Caco-2 (cell line): Measurements from ENCODE around the gene UHRF1. TPM values are rescaled to one million over a fixed set of nuclear protein-coding genes. Genes with fewer than 3 reads are reported as not detected.
A peak's percentile ranks its signal among the peaks of the same experiment; 100 is the strongest.

Source experiments
- BruUV-seq: library from RNA; stranded (reverse); fragments of 400-500 nt; replicated peaks from 2 replicates; lab custom pipeline; 2021; lab: Mats Ljungman, UMichigan
- CTCF ChIA-PET: fragments of 300-600 bp; sonication (Branson Sonifier 250); formaldehyde crosslinking; loops from one replicate; lab custom pipeline; 2022; ENCODE audit warnings: antibody characterized with exemption; lab: Charles Lee
- POLR2A ChIA-PET: fragments of 300-600 bp; sonication (Branson Sonifier 250); formaldehyde crosslinking; loops from one replicate; lab custom pipeline; 2022; ENCODE audit warnings: antibody characterized with exemption; lab: Charles Lee
- DNase-seq, 2 experiments: peaks; one replicate each; pipeline versions ENCODE4 v3.0.0 to v3.0.0-alpha.2; 2020 to 2022
- H3K27me3 ChIP-seq: replicated peaks from 2 replicates; pipeline ENCODE4 v1.6.0; 2011; ENCODE audit warnings: low read length; ENCODE audit not compliant: control insufficient read depth, insufficient read depth
- H3K36me3 ChIP-seq: 2 replicates; pipeline ENCODE4 v1.5.1; 2011; ENCODE audit warnings: low read length; ENCODE audit not compliant: control insufficient read depth, insufficient read depth
- H3K4me1 ChIP-seq: fragments of 250-450 bp; sonication (Bioruptor Pico); 2 replicates; pipeline ENCODE4 v1.5.1; 2020; ENCODE audit warnings: mild to moderate bottlenecking
- H3K4me3 ChIP-seq: 2 replicates; pipeline ENCODE4 v1.5.1; 2011; ENCODE audit warnings: low read depth, mild to moderate bottlenecking, control low read depth, low read length
- H3K9me3 ChIP-seq: fragments of 250-450 bp; sonication (Bioruptor Pico); 2 replicates; pipeline ENCODE4 v1.5.1; 2020; ENCODE audit warnings: mild to moderate bottlenecking, moderate library complexity
- H3K27ac Mint-ChIP-seq: one replicate; pipeline ENCODE4 v1.8.0; 2022; ENCODE audit warnings: mixed read lengths; ENCODE audit not compliant: unreplicated experiment
- H3K27me3 Mint-ChIP-seq: one replicate; pipeline ENCODE4 v1.8.0; 2022; ENCODE audit warnings: mixed read lengths; ENCODE audit not compliant: insufficient read depth, unreplicated experiment
- H3K36me3 Mint-ChIP-seq: one replicate; pipeline ENCODE4 v1.8.0; 2022; ENCODE audit warnings: mild to moderate bottlenecking, mixed read lengths; ENCODE audit not compliant: insufficient read depth, unreplicated experiment
- H3K4me1 Mint-ChIP-seq: one replicate; pipeline ENCODE4 v1.8.0; 2022; ENCODE audit warnings: low read depth, mixed read lengths; ENCODE audit not compliant: unreplicated experiment
- H3K4me3 Mint-ChIP-seq: one replicate; pipeline ENCODE4 v1.8.0; 2022; ENCODE audit warnings: mild to moderate bottlenecking, moderate library complexity, mixed read lengths; ENCODE audit not compliant: unreplicated experiment
- H3K9me3 Mint-ChIP-seq: one replicate; pipeline ENCODE4 v1.8.0; 2022; ENCODE audit warnings: mixed read lengths; ENCODE audit not compliant: unreplicated experiment
- intact Hi-C: fragments of 100-400 bp; cut with micrococcal nuclease; formaldehyde crosslinking; loops from one replicate; pipeline ENCODE4 v1.10.0; 2022; ENCODE audit not compliant: unreplicated experiment
- total RNA-seq: library from RNA; stranded (reverse); gene quantifications from 2 replicates; pipeline ENCODE4 v1.2.3, GENCODE V29; 2022
- TF ChIP-seq, protein P1 (sequence below), 2 experiments: fragments of 200-600 bp in 1 of 2; IDR thresholded peaks; 1 replicate in 1 of 2; 2 replicates in 1 of 2; pipeline versions ENCODE4 v1.5.1 to v1.8.0; 2011 to 2022; ENCODE audit warnings: antibody characterized with exemption in 1 of 2, control low read depth in 1 of 2, inconsistent platforms in 1 of 2, low read depth in 1 of 2, low read length in 1 of 2, mild to moderate bottlenecking in 1 of 2, moderate library complexity in 1 of 2; ENCODE audit not compliant: insufficient read depth in 1 of 2, severe bottlenecking in 1 of 2, unreplicated experiment in 1 of 2

UHRF1 gene
- total RNA-seq, 1 experiment from 2014 or later = 54.6 TPM

DNA sequence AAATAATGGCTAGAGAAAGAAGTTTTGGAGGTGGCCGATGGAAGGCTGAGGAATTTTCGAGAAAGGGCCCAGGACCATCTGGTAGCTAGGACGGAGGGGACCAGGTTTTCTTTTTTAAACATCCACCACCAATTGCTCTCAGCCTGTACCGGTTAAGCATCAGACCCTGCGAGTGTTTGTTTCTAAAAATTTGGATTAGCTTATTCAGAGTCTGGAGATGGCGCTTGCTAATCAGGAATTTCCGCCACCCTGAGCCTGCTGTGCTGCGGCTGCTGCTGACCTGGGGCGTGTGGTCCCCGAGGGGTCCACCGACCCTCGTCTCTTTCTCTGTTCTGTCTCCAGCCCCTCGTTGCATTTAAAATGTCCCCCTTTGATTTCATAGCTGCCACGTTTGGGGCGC lies 2.0 kb downstream of the UHRF1 start:
- TF ChIP-seq, protein P1, sequence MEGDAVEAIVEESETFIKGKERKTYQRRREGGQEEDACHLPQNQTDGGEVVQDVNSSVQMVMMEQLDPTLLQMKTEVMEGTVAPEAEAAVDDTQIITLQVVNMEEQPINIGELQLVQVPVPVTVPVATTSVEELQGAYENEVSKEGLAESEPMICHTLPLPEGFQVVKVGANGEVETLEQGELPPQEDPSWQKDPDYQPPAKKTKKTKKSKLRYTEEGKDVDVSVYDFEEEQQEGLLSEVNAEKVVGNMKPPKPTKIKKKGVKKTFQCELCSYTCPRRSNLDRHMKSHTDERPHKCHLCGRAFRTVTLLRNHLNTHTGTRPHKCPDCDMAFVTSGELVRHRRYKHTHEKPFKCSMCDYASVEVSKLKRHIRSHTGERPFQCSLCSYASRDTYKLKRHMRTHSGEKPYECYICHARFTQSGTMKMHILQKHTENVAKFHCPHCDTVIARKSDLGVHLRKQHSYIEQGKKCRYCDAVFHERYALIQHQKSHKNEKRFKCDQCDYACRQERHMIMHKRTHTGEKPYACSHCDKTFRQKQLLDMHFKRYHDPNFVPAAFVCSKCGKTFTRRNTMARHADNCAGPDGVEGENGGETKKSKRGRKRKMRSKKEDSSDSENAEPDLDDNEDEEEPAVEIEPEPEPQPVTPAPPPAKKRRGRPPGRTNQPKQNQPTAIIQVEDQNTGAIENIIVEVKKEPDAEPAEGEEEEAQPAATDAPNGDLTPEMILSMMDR (IDR thresholded peaks at IDR 0.05; ENCODE audit: insufficient read depth in 1 of 2, low read depth in 1 of 2, low read length in 1 of 2, severe bottlenecking in 1 of 2, unreplicated experiment in 1 of 2) = no peak
- H3K9me3 ChIP-seq = no peaks in the 10 kb centered on the region
- no peaks in the 10 kb centered on the region for H3K27me3 ChIP-seq
- no peaks in the 10 kb centered on the region for H3K27me3 Mint-ChIP-seq
- H3K36me3 Mint-ChIP-seq = peaks cover 45% of the 10 kb centered on the region
- no peaks in the 10 kb centered on the region for H3K36me3 ChIP-seq
- no peak overlapping the region for H3K4me3 ChIP-seq
- no peak overlapping the region for H3K4me3 Mint-ChIP-seq
- POLR2A ChIA-PET = no interaction called here
- H3K4me1 ChIP-seq = peaks cover 20% of the 10 kb centered on the region
- CTCF ChIA-PET = interaction anchor here (1.9 kb wide), 1 partner anchor 102 kb away, joined by 8 read pairs; no protein-coding TSS in a partner anchor
- DNase-seq = no peak
- no peaks in the 10 kb centered on the region for H3K9me3 Mint-ChIP-seq
- BruUV-seq = TSS peak; percentile 27
- H3K4me1 Mint-ChIP-seq = peaks cover 20% of the 10 kb centered on the region
- no peak overlapping the region for H3K27ac Mint-ChIP-seq
- intact Hi-C loops = no loop called here

DNA sequence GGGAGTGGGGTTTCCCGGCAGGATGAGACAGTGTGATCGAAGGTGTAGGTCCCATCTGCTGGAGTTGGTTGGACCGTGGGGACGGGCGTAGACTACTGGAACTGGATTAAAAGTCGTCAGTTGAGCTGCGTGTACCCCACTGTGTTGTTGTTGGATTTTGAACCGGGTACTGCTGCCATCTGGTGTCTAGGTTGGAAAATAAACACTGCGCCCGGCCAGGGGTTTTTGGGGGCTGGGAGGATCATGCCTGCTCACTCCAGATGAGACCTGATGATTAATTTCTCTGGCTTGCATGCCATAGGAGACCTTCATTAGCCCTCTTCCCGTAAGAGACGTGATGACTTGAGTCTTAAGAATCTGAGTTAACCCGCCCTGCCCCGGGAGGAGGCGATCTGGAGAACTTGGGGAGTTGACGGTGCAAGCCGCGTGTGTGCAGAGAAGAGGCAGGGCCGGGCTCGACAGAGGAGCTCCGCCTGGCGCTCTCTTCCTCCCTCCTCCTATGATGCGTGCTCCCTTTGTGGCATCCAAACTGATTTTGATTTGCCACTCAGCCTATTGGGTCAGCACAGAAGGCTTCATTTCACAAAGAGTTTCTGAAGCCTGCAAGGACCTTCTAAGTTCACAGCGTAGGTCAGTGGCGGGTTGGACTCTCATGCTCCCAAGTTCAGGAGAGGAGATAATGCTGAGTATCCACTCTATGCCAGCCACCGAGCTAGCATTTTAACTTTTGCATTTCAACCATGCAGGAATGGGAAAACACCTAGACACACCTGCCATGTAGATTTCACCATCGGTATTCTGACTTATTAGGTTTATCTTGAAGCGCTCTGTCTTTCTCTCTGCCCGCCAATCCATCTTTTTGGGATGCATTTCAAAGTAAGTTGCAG lies 2.7 kb downstream of the UHRF1 start:
- peak in 1 of 2 experiments; percentile 29 for DNase-seq
- no peaks in the 10 kb centered on the region for H3K9me3 Mint-ChIP-seq

More for the DNA sequence above, 2.7 kb downstream of the UHRF1 start:
- no peaks in the 10 kb centered on the region for H3K9me3 ChIP-seq
- intact Hi-C loops = no loop called here
- BruUV-seq = no TSS peak
- Mint-ChIP-seq H3K27me3 (no peaks in the 10 kb centered on the region), H3K4me3 (no peak overlapping the region), H3K36me3 (peaks cover 52% of the 10 kb centered on the region), H3K27ac (no peak overlapping the region), H3K4me1 (peaks cover 20% of the 10 kb centered on the region)
- no peaks in the 10 kb centered on the region; the same call in 1 of the 2 replicates for H3K27me3 ChIP-seq
- POLR2A ChIA-PET = interaction anchor here (0.6 kb wide), 2 partner anchors 95 to 268 kb away, joined by 3 to 7 read pairs; no protein-coding TSS in a partner anchor
- CTCF ChIA-PET = interaction anchor here (1.9 kb wide), 1 partner anchor 102 kb away, joined by 8 read pairs; no protein-coding TSS in a partner anchor
- H3K4me1 ChIP-seq = peaks cover 20% of the 10 kb centered on the region
- no peak overlapping the region for H3K4me3 ChIP-seq
- no peaks in the 10 kb centered on the region for H3K36me3 ChIP-seq
- TF ChIP-seq, protein P1 (IDR thresholded peaks at IDR 0.05; ENCODE audit: insufficient read depth in 1 of 2, low read depth in 1 of 2, low read length in 1 of 2, severe bottlenecking in 1 of 2, unreplicated experiment in 1 of 2) = peak in 1 of 2 experiments; percentile 28
